Measurements from ENCODE around the gene PLXNA3. TPM values are rescaled to one million over a fixed set of nuclear protein-coding genes. Genes with fewer than 3 reads are reported as not detected.
A peak's percentile ranks its signal among the peaks of the same experiment; 100 is the strongest.

PLXNA3 gene
- total RNA-seq, 1 donor from 2014 or later, result 4.3 TPM

- H3K4me1 Mint-ChIP-seq, result no peaks in the 10 kb centered on the region
- Histone ChIP-seq H3K4me2 (no peak overlapping the region), H3K9me3 (ENCODE audit: low read depth) (no peaks in the 10 kb centered on the region), H3K27ac (no peak overlapping the region), H3F3A (ENCODE audit: low read depth) (no peaks in the 10 kb centered on the region), H2AFZ (replicated peaks) (no peak overlapping the region), H3K4me1 (no peaks in the 10 kb centered on the region), H3K27me3 (no peaks in the 10 kb centered on the region), H4K20me1 (ENCODE audit: low read depth) (no peaks in the 10 kb centered on the region), H3K36me3 (no peaks in the 10 kb centered on the region), H3K4me3 (no peak overlapping the region), H3K79me2 (ENCODE audit: low read depth) (no peaks in the 10 kb centered on the region), H3K9ac (no peak overlapping the region)
- DNase-seq (ENCODE audit: low spot score), result no peak
- H3K36me3 Mint-ChIP-seq, result peaks cover 7% of the 10 kb centered on the region
- TF ChIP-seq EZH2 (IDR thresholded peaks at IDR 0.05), result no peak
- TF ChIP-seq EZH2phosphoT487 (IDR thresholded peaks at IDR 0.05), result no peak
- TF ChIP-seq CTCF (IDR thresholded peaks at IDR 0.05), result no peak
- H3K27ac Mint-ChIP-seq, result no peak overlapping the region
- peaks cover 7% of the 10 kb centered on the region for H3K9me3 Mint-ChIP-seq
- peak overlapping the region; percentile 53 for H3K4me3 Mint-ChIP-seq
- H3K27me3 Mint-ChIP-seq (ENCODE audit: insufficient read depth, low read depth), result no peaks in the 10 kb centered on the region
Measured at GRCh38 chrX:154469880-154470279, 11.8 kb downstream of the PLXNA3 start.

- no peaks in the 10 kb centered on the region for H3K36me3 ChIP-seq
- no peaks in the 10 kb centered on the region for H3K79me2 ChIP-seq (ENCODE audit: low read depth)
- no peaks in the 10 kb centered on the region for H3K9me3 ChIP-seq (ENCODE audit: low read depth)
- no peaks in the 10 kb centered on the region for H3K4me1 ChIP-seq
- no peaks in the 10 kb centered on the region for H4K20me1 ChIP-seq (ENCODE audit: low read depth)
- Mint-ChIP-seq H3K4me1 (no peaks in the 10 kb centered on the region), H3K27ac (no peak overlapping the region), H3K36me3 (peaks cover 8% of the 10 kb centered on the region), H3K9me3 (peaks cover 9% of the 10 kb centered on the region), H3K27me3 (ENCODE audit: insufficient read depth, low read depth) (no peaks in the 10 kb centered on the region), H3K4me3 (no peak overlapping the region)
- H3K4me3 ChIP-seq, result no peak overlapping the region
- H2AFZ ChIP-seq (replicated peaks), result no peak overlapping the region
- no peak overlapping the region for H3K9ac ChIP-seq
- TF ChIP-seq EZH2phosphoT487 (IDR thresholded peaks at IDR 0.05) (no peak), CTCF (IDR thresholded peaks at IDR 0.05) (no peak), EZH2 (IDR thresholded peaks at IDR 0.05) (no peak)
- no peak for DNase-seq (ENCODE audit: low spot score)
- no peaks in the 10 kb centered on the region for H3K27me3 ChIP-seq
- no peak overlapping the region for H3K4me2 ChIP-seq
- H3K27ac ChIP-seq, result no peak overlapping the region
- H3F3A ChIP-seq (ENCODE audit: low read depth), result no peaks in the 10 kb centered on the region
Measured at GRCh38 chrX:154470434-154470833, 12.4 kb downstream of the PLXNA3 start.

GRCh38 chrX:154470914-154471568, 13.0 kb downstream of the PLXNA3 start:
- Histone ChIP-seq H3K27me3 (no peaks in the 10 kb centered on the region), H2AFZ (replicated peaks) (no peak overlapping the region), H3K9ac (no peak overlapping the region), H3K27ac (no peak overlapping the region), H4K20me1 (ENCODE audit: low read depth) (no peaks in the 10 kb centered on the region), H3K4me2 (no peak overlapping the region), H3F3A (ENCODE audit: low read depth) (no peaks in the 10 kb centered on the region), H3K36me3 (no peaks in the 10 kb centered on the region), H3K4me3 (no peak overlapping the region), H3K4me1 (no peaks in the 10 kb centered on the region), H3K9me3 (ENCODE audit: low read depth) (no peaks in the 10 kb centered on the region), H3K79me2 (ENCODE audit: low read depth) (no peaks in the 10 kb centered on the region)
- no peak for TF ChIP-seq EZH2 (IDR thresholded peaks at IDR 0.05)
- no peak for TF ChIP-seq CTCF (IDR thresholded peaks at IDR 0.05)
- TF ChIP-seq EZH2phosphoT487 (IDR thresholded peaks at IDR 0.05), result no peak
- H3K9me3 Mint-ChIP-seq, result peaks cover 13% of the 10 kb centered on the region
- H3K4me1 Mint-ChIP-seq, result no peaks in the 10 kb centered on the region
- no peak overlapping the region for H3K27ac Mint-ChIP-seq
- H3K27me3 Mint-ChIP-seq (ENCODE audit: insufficient read depth, low read depth), result peaks cover 3% of the 10 kb centered on the region
- H3K4me3 Mint-ChIP-seq, result no peak overlapping the region
- H3K36me3 Mint-ChIP-seq, result peaks cover 11% of the 10 kb centered on the region
- no peak for DNase-seq (ENCODE audit: low spot score)

All from neural progenitor cell (in vitro differentiated cells).